Measurements from ENCODE around the gene TECPR1. TPM values are rescaled to one million over a fixed set of nuclear protein-coding genes. Genes with fewer than 3 reads are reported as not detected.

The TECPR1 gene
- total RNA-seq, 1 experiment from 2014 or later, result 12.9 TPM

- CTCF ChIA-PET, result interaction anchor here (0.6 kb wide), 1 partner anchor 419 kb away, joined by 4 read pairs; no protein-coding TSS in a partner anchor
- no peaks in the 10 kb centered on the region for H3K9me3 Mint-ChIP-seq (ENCODE audit: low read depth, unreplicated experiment)
- DNase-seq, result no peak
- intact Hi-C loops (cut with micrococcal nuclease; ENCODE audit: unreplicated experiment), result no loop called here
- H3K4me3 Mint-ChIP-seq (ENCODE audit: low read depth, unreplicated experiment), result no peak overlapping the region
- TF ChIP-seq, protein P1, sequence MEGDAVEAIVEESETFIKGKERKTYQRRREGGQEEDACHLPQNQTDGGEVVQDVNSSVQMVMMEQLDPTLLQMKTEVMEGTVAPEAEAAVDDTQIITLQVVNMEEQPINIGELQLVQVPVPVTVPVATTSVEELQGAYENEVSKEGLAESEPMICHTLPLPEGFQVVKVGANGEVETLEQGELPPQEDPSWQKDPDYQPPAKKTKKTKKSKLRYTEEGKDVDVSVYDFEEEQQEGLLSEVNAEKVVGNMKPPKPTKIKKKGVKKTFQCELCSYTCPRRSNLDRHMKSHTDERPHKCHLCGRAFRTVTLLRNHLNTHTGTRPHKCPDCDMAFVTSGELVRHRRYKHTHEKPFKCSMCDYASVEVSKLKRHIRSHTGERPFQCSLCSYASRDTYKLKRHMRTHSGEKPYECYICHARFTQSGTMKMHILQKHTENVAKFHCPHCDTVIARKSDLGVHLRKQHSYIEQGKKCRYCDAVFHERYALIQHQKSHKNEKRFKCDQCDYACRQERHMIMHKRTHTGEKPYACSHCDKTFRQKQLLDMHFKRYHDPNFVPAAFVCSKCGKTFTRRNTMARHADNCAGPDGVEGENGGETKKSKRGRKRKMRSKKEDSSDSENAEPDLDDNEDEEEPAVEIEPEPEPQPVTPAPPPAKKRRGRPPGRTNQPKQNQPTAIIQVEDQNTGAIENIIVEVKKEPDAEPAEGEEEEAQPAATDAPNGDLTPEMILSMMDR (IDR thresholded peaks at IDR 0.05; ENCODE audit: unreplicated experiment), result no peak
- no peaks in the 10 kb centered on the region for H3K36me3 Mint-ChIP-seq (ENCODE audit: insufficient read depth, unreplicated experiment)
- no peaks in the 10 kb centered on the region for H3K27me3 Mint-ChIP-seq (ENCODE audit: unreplicated experiment)
- no peak overlapping the region for H3K27ac Mint-ChIP-seq (ENCODE audit: unreplicated experiment)
- BruUV-seq (replicated peaks), result no TSS peak
- no peaks in the 10 kb centered on the region for H3K4me1 Mint-ChIP-seq (ENCODE audit: low read depth, unreplicated experiment)
Observed at GRCh38 chr7:98242934-98243333, 9.1 kb downstream of the TECPR1 start.

- BruUV-seq (replicated peaks), result no TSS peak
- Mint-ChIP-seq H3K27me3 (ENCODE audit: unreplicated experiment) (no peaks in the 10 kb centered on the region), H3K36me3 (ENCODE audit: insufficient read depth, unreplicated experiment) (no peaks in the 10 kb centered on the region), H3K4me1 (ENCODE audit: low read depth, unreplicated experiment) (no peaks in the 10 kb centered on the region), H3K4me3 (ENCODE audit: low read depth, unreplicated experiment) (no peak overlapping the region), H3K9me3 (ENCODE audit: low read depth, unreplicated experiment) (no peaks in the 10 kb centered on the region), H3K27ac (ENCODE audit: unreplicated experiment) (no peak overlapping the region)
- DNase-seq, result no peak
- TF ChIP-seq, protein P1 (IDR thresholded peaks at IDR 0.05; ENCODE audit: unreplicated experiment), result no peak
- CTCF ChIA-PET, result no interaction called here
- intact Hi-C loops (cut with micrococcal nuclease; ENCODE audit: unreplicated experiment), result no loop called here
Observed at GRCh38 chr7:98242342-98242741, 9.7 kb downstream of the TECPR1 start.

DNA sequence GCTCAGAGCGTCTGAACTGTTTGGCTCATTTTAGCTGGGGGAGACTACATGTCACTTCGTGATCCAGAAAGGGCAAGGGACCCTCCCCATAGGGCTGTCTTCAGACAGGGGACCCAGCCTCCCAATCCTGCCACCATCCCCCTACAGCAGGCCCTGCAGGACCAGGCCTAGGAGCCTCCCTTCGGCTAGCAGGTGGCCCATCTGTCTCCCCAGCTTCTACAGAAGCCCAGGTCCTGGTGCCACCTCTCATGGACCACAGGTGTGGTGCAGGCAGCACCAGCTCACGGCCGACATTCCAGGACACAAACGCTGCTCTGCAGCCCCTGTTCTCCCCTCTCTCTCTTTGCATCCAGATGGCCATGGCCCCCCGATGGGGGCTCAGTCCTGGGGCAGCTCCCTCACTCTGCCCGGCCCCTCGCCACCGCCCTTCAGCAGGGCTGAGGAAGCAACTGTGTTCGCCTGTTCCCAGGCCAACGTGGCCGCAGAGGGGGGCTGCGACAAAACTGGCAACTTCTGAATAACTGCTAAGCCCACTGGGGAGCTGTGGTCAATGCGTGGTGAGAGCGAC, 10.3 kb downstream of the TECPR1 start:
- Mint-ChIP-seq H3K27ac (ENCODE audit: unreplicated experiment) (no peak overlapping the region), H3K27me3 (ENCODE audit: unreplicated experiment) (no peaks in the 10 kb centered on the region), H3K4me1 (ENCODE audit: low read depth, unreplicated experiment) (no peaks in the 10 kb centered on the region), H3K9me3 (ENCODE audit: low read depth, unreplicated experiment) (no peaks in the 10 kb centered on the region), H3K4me3 (ENCODE audit: low read depth, unreplicated experiment) (no peak overlapping the region), H3K36me3 (ENCODE audit: insufficient read depth, unreplicated experiment) (no peaks in the 10 kb centered on the region)
- BruUV-seq (replicated peaks), result no TSS peak
- TF ChIP-seq, protein P1 (IDR thresholded peaks at IDR 0.05; ENCODE audit: unreplicated experiment), result no peak
- intact Hi-C loops (cut with micrococcal nuclease; ENCODE audit: unreplicated experiment), result no loop called here
- no peak for DNase-seq
- CTCF ChIA-PET, result no interaction called here

DNA sequence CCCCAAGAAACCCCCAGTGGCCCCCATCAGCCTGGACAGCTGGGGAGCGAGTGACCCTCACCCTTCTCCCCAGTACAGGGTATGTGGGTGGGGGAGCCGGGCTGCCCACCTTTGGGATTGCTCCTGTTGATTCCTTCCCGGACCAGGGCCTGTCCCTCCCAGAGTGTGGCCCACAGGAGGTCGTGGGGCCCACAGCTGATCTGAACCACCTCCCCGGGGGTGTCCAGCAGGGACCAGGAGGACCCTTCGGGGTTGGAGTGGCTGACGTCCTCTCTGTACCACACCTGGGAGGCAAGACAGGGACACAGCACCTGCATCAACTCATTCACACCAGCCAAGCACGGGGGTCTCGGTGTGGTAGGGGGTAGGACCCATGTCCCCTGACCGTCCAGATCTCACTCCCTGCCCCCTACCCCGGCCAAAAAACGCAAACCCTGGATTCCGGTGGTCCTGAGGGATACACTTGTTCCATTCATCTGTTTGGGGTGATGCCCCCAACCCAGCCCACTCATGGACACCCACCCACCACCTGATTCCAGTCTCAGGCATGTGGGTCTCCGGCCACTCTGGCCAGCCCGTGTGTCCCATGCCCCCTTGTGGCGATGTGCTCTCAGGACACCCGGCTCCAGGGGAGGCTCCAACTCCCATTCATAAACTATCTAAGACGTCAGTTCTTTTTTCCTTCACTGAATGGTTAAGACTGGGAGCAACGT, 10.9 kb downstream of the TECPR1 start:
- no peaks in the 10 kb centered on the region for H3K27me3 Mint-ChIP-seq (ENCODE audit: unreplicated experiment)
- CTCF ChIA-PET, result no interaction called here
- H3K27ac Mint-ChIP-seq (ENCODE audit: unreplicated experiment), result no peak overlapping the region
- no peaks in the 10 kb centered on the region for H3K36me3 Mint-ChIP-seq (ENCODE audit: insufficient read depth, unreplicated experiment)
- no peaks in the 10 kb centered on the region for H3K9me3 Mint-ChIP-seq (ENCODE audit: low read depth, unreplicated experiment)
- no peaks in the 10 kb centered on the region for H3K4me1 Mint-ChIP-seq (ENCODE audit: low read depth, unreplicated experiment)
- TF ChIP-seq, protein P1 (IDR thresholded peaks at IDR 0.05; ENCODE audit: unreplicated experiment), result peak; percentile 62
- BruUV-seq (replicated peaks), result no TSS peak
- DNase-seq, result peak; percentile 60
- no peak overlapping the region for H3K4me3 Mint-ChIP-seq (ENCODE audit: low read depth, unreplicated experiment)
- intact Hi-C loops (cut with micrococcal nuclease; ENCODE audit: unreplicated experiment), result no loop called here

Data from Calu3 (cell line).